ENCODE measurements around the gene ZFP57.

GRCh38 chr6:29656798-29657197 is 24.2 kb downstream of the ZFP57 start, which contains the start of gene MOG:
- no peak for TF ChIP-seq CTCF (IDR thresholded peaks at IDR 0.05)
- no peak for TF ChIP-seq POLR2A (IDR thresholded peaks at IDR 0.05)
- TF ChIP-seq EP300 (IDR thresholded peaks at IDR 0.05) = no peak

Data from ovary (tissue), 3 donors.